Activated T-cell treated with anti-CD3 and anti-CD28 coated beads for 24 hours (primary cell): ENCODE measurements around the gene GPC2.
A peak's percentile ranks its signal among the peaks of the same experiment; 100 is the strongest.

ENCODE experiments used
- DNase-seq: peaks from one replicate; pipeline ENCODE4 v3.0.0-alpha.2; 2020; ENCODE audit warnings: low read depth

Gene GPC2

DNA sequence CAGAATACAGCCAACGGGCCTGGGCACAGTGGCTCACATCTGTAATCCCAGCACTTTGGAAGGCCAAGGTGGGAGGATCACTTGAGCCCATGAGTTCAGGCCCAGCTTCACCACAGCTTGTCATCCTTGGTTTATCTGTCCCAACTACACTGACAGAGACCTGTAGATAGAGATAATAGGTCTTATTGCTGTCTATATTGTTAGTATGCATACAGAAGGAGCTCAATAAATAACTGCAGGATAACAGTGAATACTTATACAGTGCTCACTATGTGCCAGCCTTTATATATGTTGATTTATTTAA lies 56.5 kb downstream of the GPC2 start:
- no peak for DNase-seq

DNA sequence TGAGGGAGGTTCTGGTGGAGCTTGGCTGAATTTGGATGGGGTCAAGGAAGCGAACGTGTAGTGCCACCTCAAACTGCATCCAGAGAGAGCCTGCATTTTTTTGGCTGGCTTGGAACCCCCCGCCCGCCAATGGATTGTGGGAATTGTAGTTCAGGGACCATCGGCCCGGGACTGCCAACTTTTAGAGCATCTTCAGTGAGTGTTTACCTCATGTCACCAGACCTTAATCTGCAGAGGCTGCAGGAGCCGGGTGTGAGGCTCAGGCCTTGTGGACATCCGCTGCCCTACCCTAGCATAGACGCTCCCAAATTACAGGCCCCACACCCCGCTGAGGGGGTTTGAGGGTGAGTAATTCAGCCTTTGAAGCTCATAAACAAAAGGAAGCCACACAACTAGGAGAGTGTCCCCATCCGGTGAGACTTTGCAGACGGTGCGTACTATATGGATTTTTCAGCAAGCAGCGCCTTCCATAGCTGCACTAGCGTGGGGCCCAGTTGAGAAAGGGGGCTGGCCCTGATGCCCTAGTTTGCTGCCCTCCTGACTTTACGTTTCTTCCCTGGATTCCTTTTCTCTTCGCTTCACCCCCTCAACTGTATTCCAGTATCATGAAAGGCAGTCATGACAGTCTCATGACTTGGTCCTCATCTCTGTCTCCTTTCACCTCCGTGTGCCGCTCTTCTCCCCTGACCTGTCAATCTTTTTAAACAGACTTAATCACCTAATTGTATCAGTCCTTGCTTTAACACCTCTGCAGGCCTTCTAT lies 57.0 kb downstream of the GPC2 start:
- peak; percentile 62 for DNase-seq
